H1 (cell line): ENCODE results near the gene LYPD6B. TPM values are rescaled to one million over a fixed set of nuclear protein-coding genes. Genes with fewer than 3 reads are reported as not detected.

Experiments
- CTCF ChIA-PET: fragments of 300-600 bp; sonication (Branson Sonifier 250); formaldehyde crosslinking; loops from one replicate; lab custom pipeline; 2021; ENCODE audit not compliant: partially characterized antibody; lab: Charles Lee
- POLR2A ChIA-PET: fragments of 300-600 bp; sonication (Branson Sonifier 250); formaldehyde crosslinking; loops from one replicate; lab custom pipeline; 2021; ENCODE audit warnings: inconsistent platforms; ENCODE audit not compliant: partially characterized antibody; lab: Charles Lee
- DNase-seq, 2 experiments: peaks; one replicate each; pipeline versions ENCODE4 v3.0.0 to v3.0.0-alpha.2; 2010 to 2022; ENCODE audit warnings: low spot score in 2 of 2, low read depth in 1 of 2, mixed read lengths in 1 of 2
- FAIRE-seq: peaks from 2 replicates; lab custom pipeline; 2011; peaks lifted over from hg19 to GRCh38; lab: Jason Lieb, UNC
- H2AFZ ChIP-seq: 2 replicates; pipeline ENCODE4 v1.8.1; 2012; ENCODE audit warnings: low read length, inconsistent platforms
- H2AK5ac ChIP-seq: 2 replicates; pipeline ENCODE4 v1.6.1; 2013; ENCODE audit warnings: low read depth, low read length
- H2BK120ac ChIP-seq: replicated peaks from 2 replicates; pipeline ENCODE3; 2013; ENCODE audit warnings: low read depth, low read length, inconsistent platforms
- H2BK12ac ChIP-seq: 2 replicates; pipeline ENCODE4 v1.6.1; 2013; ENCODE audit warnings: low read depth, low read length
- H2BK15ac ChIP-seq: 2 replicates; pipeline ENCODE4 v1.6.1; 2013; ENCODE audit warnings: low read length
- H2BK20ac ChIP-seq: 2 replicates; pipeline ENCODE4 v1.6.1; 2013; ENCODE audit warnings: low read length
- H2BK5ac ChIP-seq: 2 replicates; pipeline ENCODE4 v1.6.1; 2013; ENCODE audit warnings: low read depth, low read length
- H3K14ac ChIP-seq: 2 replicates; pipeline ENCODE4 v1.6.1; 2013; ENCODE audit warnings: inconsistent platforms; ENCODE audit not compliant: insufficient read length
- H3K18ac ChIP-seq: 2 replicates; pipeline ENCODE4 v1.6.1; 2013; ENCODE audit warnings: low read length; ENCODE audit errors: extremely low read depth
- H3K23ac ChIP-seq: 2 replicates; pipeline ENCODE4 v1.6.1; 2013; ENCODE audit warnings: inconsistent platforms; ENCODE audit not compliant: insufficient read length
- H3K23me2 ChIP-seq: 2 replicates; pipeline ENCODE4 v1.6.1; 2013; ENCODE audit warnings: low read depth, low read length
- H3K27ac ChIP-seq: 2 replicates; pipeline ENCODE4 v1.6.1; 2011; ENCODE audit warnings: low read depth, low read length, inconsistent platforms
- H3K27me3 ChIP-seq, 4 experiments: replicated peaks in 1 of 4; 1 replicate in 1 of 4; 2 replicates in 3 of 4; pipeline versions ENCODE4 v1.6.1 to v1.8.1; 2011 to 2013; ENCODE audit warnings: low read length in 3 of 4, mild to moderate bottlenecking in 3 of 4, inconsistent platforms in 2 of 4, mixed read lengths in 2 of 4, moderate library complexity in 1 of 4; ENCODE audit not compliant: control insufficient read depth in 3 of 4, insufficient read depth in 3 of 4; ENCODE audit errors: extremely low read depth in 1 of 4
- H3K36me3 ChIP-seq, 4 experiments: 2 replicates each; pipeline versions ENCODE4 v1.6.1 to v1.8.1; 2011 to 2013; ENCODE audit warnings: mild to moderate bottlenecking in 4 of 4, low read length in 3 of 4, moderate library complexity in 2 of 4, control low read depth in 1 of 4, inconsistent platforms in 1 of 4; ENCODE audit not compliant: insufficient read depth in 4 of 4, control insufficient read depth in 2 of 4
- H3K4ac ChIP-seq: replicated peaks from 2 replicates; pipeline ENCODE3; 2013; ENCODE audit warnings: low read length, low read depth, mixed read lengths, inconsistent platforms; ENCODE audit not compliant: insufficient read length
- H3K4me1 ChIP-seq, 4 experiments: replicated peaks in 1 of 4; 1 replicate in 1 of 4; 2 replicates in 3 of 4; pipeline versions ENCODE4 v1.6.1 to v1.8.1; 2011 to 2013; ENCODE audit warnings: low read length in 3 of 4, inconsistent platforms in 2 of 4, mixed read lengths in 1 of 4; ENCODE audit not compliant: insufficient read depth in 4 of 4, control insufficient read depth in 3 of 4
- H3K4me2 ChIP-seq, 2 experiments: 2 replicates each; pipeline versions ENCODE4 v1.6.1 to v1.8.1; 2011 to 2013; ENCODE audit warnings: low read depth in 2 of 2, low read length in 2 of 2, control low read depth in 1 of 2, inconsistent platforms in 1 of 2, mild to moderate bottlenecking in 1 of 2; ENCODE audit not compliant: insufficient read depth in 1 of 2
- H3K4me3 ChIP-seq, 4 experiments: fragments of 200-600, 300-600 bp in 1 of 4; sonication (generic), shearing (Covaris generic), sonication (Bioruptor Twin) in 1 of 4; 2 replicates each; pipeline versions ENCODE4 v1.5.1 to v1.8.1; 2011 to 2016; ENCODE audit warnings: low read length in 4 of 4, low read depth in 3 of 4, control low read depth in 2 of 4, inconsistent platforms in 2 of 4, mild to moderate bottlenecking in 2 of 4, mixed read lengths in 1 of 4, moderate library complexity in 1 of 4; ENCODE audit not compliant: insufficient read depth in 2 of 4; ENCODE audit errors: extremely low read depth in 1 of 4
- H3K56ac ChIP-seq: replicated peaks from 2 replicates; pipeline ENCODE3; 2013; ENCODE audit warnings: low read depth, mild to moderate bottlenecking, mixed read lengths, low read length, inconsistent platforms; ENCODE audit not compliant: insufficient read length
- H3K79me1 ChIP-seq: 2 replicates; pipeline ENCODE4 v1.6.1; 2013; ENCODE audit warnings: low read depth, low read length, control low read depth
- H3K79me2 ChIP-seq, 2 experiments: 2 replicates each; pipeline versions ENCODE4 v1.6.1 to v1.8.1; 2012 to 2013; ENCODE audit warnings: low read length in 2 of 2, mild to moderate bottlenecking in 2 of 2, inconsistent platforms in 1 of 2; ENCODE audit not compliant: insufficient read depth in 2 of 2, control insufficient read depth in 1 of 2
- H3K9ac ChIP-seq, 4 experiments: replicated peaks in 1 of 4; 1 replicate in 1 of 4; 2 replicates in 3 of 4; pipeline versions ENCODE4 v1.6.1 to v1.8.1; 2011 to 2013; ENCODE audit warnings: low read depth in 3 of 4, low read length in 3 of 4, control low read depth in 2 of 4, mild to moderate bottlenecking in 2 of 4, moderate library complexity in 2 of 4, inconsistent platforms in 1 of 4; ENCODE audit errors: extremely low read depth in 1 of 4
- H3K9me3 ChIP-seq, 2 experiments: 2 replicates each; pipeline versions ENCODE4 v1.6.1 to v1.8.1; 2012 to 2013; ENCODE audit warnings: mild to moderate bottlenecking in 2 of 2, moderate library complexity in 2 of 2, control low read depth in 1 of 2, inconsistent platforms in 1 of 2, low read depth in 1 of 2, low read length in 1 of 2, mixed read lengths in 1 of 2; ENCODE audit not compliant: insufficient read depth in 2 of 2
- H4K20me1 ChIP-seq, 2 experiments: replicated peaks in 1 of 2; 2 replicates each; pipeline versions ENCODE3 to v1.8.1; 2011 to 2013; ENCODE audit warnings: inconsistent platforms in 2 of 2, low read length in 2 of 2, mild to moderate bottlenecking in 1 of 2; ENCODE audit not compliant: insufficient read depth in 2 of 2, control insufficient read depth in 1 of 2
- H4K5ac ChIP-seq: 2 replicates; pipeline ENCODE4 v1.6.1; 2013; ENCODE audit warnings: low read length, low read depth, mixed read lengths, inconsistent platforms; ENCODE audit not compliant: insufficient read length
- H4K8ac ChIP-seq: 2 replicates; pipeline ENCODE4 v1.8.0; 2013; ENCODE audit warnings: mild to moderate bottlenecking, moderate library complexity, low read length, inconsistent platforms; ENCODE audit not compliant: insufficient read depth; ENCODE audit errors: extremely low read depth
- H4K91ac ChIP-seq: replicated peaks from 2 replicates; pipeline ENCODE3; 2013; ENCODE audit warnings: low read length, mixed read lengths, inconsistent platforms; ENCODE audit not compliant: insufficient read length
- CBX5 ChIP-seq: fragments of 300-800, 300-1000 bp; sonication (generic); IDR thresholded peaks from 2 replicates; pipeline ENCODE4 v1.7.1; 2016; ENCODE audit warnings: antibody characterized with exemption, low read length, low read depth
- EP300 ChIP-seq, 2 experiments: IDR thresholded peaks; 1 replicate in 1 of 2; 2 replicates in 1 of 2; pipeline ENCODE4 v1.6.1; 2011 to 2012; ENCODE audit warnings: low read depth in 2 of 2, low read length in 2 of 2, mild to moderate bottlenecking in 2 of 2, borderline replicate concordance in 1 of 2, inconsistent platforms in 1 of 2, moderate library complexity in 1 of 2
- FOSL1 ChIP-seq: IDR thresholded peaks from 2 replicates; pipeline ENCODE4 v1.6.1; 2011; ENCODE audit warnings: mild to moderate bottlenecking, low read depth, low read length, moderate library complexity; ENCODE audit not compliant: insufficient read depth
- HDAC2 ChIP-seq, 2 experiments: fragments of 300-600 bp in 1 of 2; sonication (generic) in 1 of 2; IDR thresholded peaks; 2 replicates each; pipeline ENCODE4 v1.6.1; 2011 to 2012; ENCODE audit warnings: low read depth in 2 of 2, low read length in 2 of 2, mild to moderate bottlenecking in 2 of 2, moderate library complexity in 2 of 2, borderline replicate concordance in 1 of 2, inconsistent platforms in 1 of 2
- HDAC6 ChIP-seq: IDR thresholded peaks from one replicate; pipeline ENCODE4 v1.7.1; 2012; ENCODE audit warnings: low read depth, mild to moderate bottlenecking, inconsistent platforms, low read length, moderate library complexity
- NRF1 ChIP-seq: IDR thresholded peaks from 2 replicates; pipeline ENCODE4 v1.6.1; 2011; ENCODE audit warnings: mild to moderate bottlenecking, low read depth, low read length, improper control_type of control experiment
- SAP30 ChIP-seq: fragments of 300-600 bp; sonication (generic); IDR thresholded peaks from 2 replicates; pipeline ENCODE4 v1.7.1; 2012; ENCODE audit warnings: low read length, moderate library complexity, mild to moderate bottlenecking, inconsistent platforms; ENCODE audit not compliant: insufficient read depth, insufficient replicate concordance
- SIN3A ChIP-seq, 2 experiments: IDR thresholded peaks in 1 of 2; conservative IDR thresholded peaks in 1 of 2; 2 replicates each; pipeline ENCODE4 v1.6.1; 2011 to 2012; ENCODE audit warnings: low read length in 2 of 2, improper control_type of control experiment in 1 of 2, low read depth in 1 of 2, mild to moderate bottlenecking in 1 of 2
- SRF ChIP-seq: IDR thresholded peaks from 2 replicates; pipeline ENCODE4 v1.6.1; 2011; ENCODE audit warnings: mild to moderate bottlenecking, low read depth, low read length, moderate library complexity
- TBP ChIP-seq: IDR thresholded peaks from 2 replicates; pipeline ENCODE4 v1.6.1; 2011; ENCODE audit warnings: low read depth, low read length, improper control_type of control experiment
- WGBS, 2 experiments: shearing (Covaris generic) in 1 of 2; methylation state at CpG; one replicate each; pipeline versions ENCODE4 v1.1.6 to v1.1.7; 2013 to 2015; ENCODE audit warnings: low lambda C conversion rate in 2 of 2, mixed read lengths in 2 of 2, inconsistent platforms in 1 of 2, low coverage in 1 of 2, missing lambda C conversion rate in 1 of 2; ENCODE audit not compliant: insufficient replicate concordance in 2 of 2, insufficient coverage in 1 of 2, insufficient read length in 1 of 2; ENCODE audit errors: extremely low coverage in 1 of 2, missing lambda C conversion rate in 1 of 2; 5-methylcytosine and 5-hydroxymethylcytosine counted together
- polyA plus RNA-seq, 7 experiments: library from polyadenylated mRNA; depleted of rRNA in 3 of 7; stranded (reverse) in 5 of 7; unstranded in 2 of 7; fragments of >200 nt in 5 of 7; fragments of 200-250 nt in 2 of 7; gene quantifications; 1 replicate in 5 of 7; 2 replicates in 1 of 7; 4 replicates in 1 of 7; pipeline versions ENCODE4 v1.2.1 to v1.2.3, GENCODE V29; 2011 to 2013; ENCODE audit warnings: missing spikeins in 2 of 7, mixed read lengths in 2 of 7
- total RNA-seq: library from RNA; stranded (reverse); fragmentation: NEBNext Ultra II Directional; extraction: Animal tissue kit (Norgen Biotek cat#: 25700); gene quantifications from 2 replicates; pipeline ENCODE4 v1.2.1, GENCODE V29; 2021
- TF ChIP-seq, protein P1 (sequence below): IDR thresholded peaks from 2 replicates; pipeline ENCODE4 v1.6.1; 2012; ENCODE audit warnings: low read length, inconsistent platforms

LYPD6B gene
- total and polyA plus RNA-seq, 2 of the 8 experiments (the other 6 are each of a cell fraction or from before 2014, with no cell fraction given), result 2.2 to 3.5 TPM

DNA sequence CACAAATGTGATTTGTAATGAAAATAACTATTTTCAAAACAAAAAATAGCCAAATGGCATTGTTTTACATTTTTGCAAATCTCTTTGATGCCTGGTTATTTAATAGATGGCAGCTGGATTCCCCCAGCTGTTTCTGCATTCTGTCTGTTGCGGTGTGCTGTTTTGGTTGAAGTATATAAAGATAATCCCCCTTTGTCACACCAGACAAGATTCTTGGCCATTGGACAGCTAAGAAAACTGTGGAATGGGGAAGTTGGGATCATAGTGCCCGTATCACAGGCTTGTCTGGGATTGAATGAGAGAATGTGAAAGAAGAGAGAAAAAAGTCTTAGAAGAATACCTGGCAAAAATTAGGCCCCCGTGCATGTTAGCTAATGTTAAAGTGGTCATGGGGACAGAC is 19.5 kb upstream of the LYPD6B start:
- Histone ChIP-seq H4K8ac (no peak overlapping the region), H3K36me3 (peaks cover 2 to 16% (median 2%) of the 10 kb centered on the region in 4 experiments; a peak in 5 of 8 replicates), H3K23me2 (no peaks in the 10 kb centered on the region), H3K4me3 (no peak overlapping the region), H3K18ac (no peak overlapping the region), H3K56ac (no peak overlapping the region), H3K9me3 (no peaks in the 10 kb centered on the region), H3K4me2 (no peak overlapping the region), H4K91ac (no peak overlapping the region), H3K23ac (no peak overlapping the region), H3K79me1 (no peaks in the 10 kb centered on the region; the same call in 1 of the 2 replicates), H2AFZ (no peak overlapping the region), H2BK15ac (no peak overlapping the region), H3K4ac (no peak overlapping the region), H4K20me1 (no peaks in the 10 kb centered on the region), H2BK12ac (no peak overlapping the region), H2BK5ac (no peak overlapping the region), H3K4me1 (peaks cover 0 to 2% (median 1%) of the 10 kb centered on the region in 4 experiments; a peak in 1 of 7 replicates), H3K9ac (no peak overlapping the region), H3K14ac (no peak overlapping the region), H4K5ac (no peak overlapping the region), H3K27me3 (no peaks in the 10 kb centered on the region), H3K27ac (no peak overlapping the region), H2BK120ac (no peak overlapping the region), H2AK5ac (no peak overlapping the region), H3K79me2 (no peaks in the 10 kb centered on the region), H2BK20ac (no peak overlapping the region)
- DNase-seq (no peak), FAIRE-seq (no peak)
- 88% methylated on average over 3 of the region's 3 CpGs; no CpG with 5 or more reads in 1 of the 2 experiments for WGBS, 2 experiments
- CTCF ChIA-PET, result interaction anchor here (0.6 to 14.6 kb wide), 16 partner anchors 12 to 542 kb away, joined by 3 to 277 read pairs (median 4); partner anchors contain the start of gene LYPD6B
- POLR2A ChIA-PET, result no interaction called here
- no peak for TF ChIP-seq SAP30
- no peak for TF ChIP-seq EP300 (IDR thresholded peaks at IDR 0.05; ENCODE audit: borderline replicate concordance in 1 of 2, low read depth in 2 of 2, low read length in 2 of 2)
- TF ChIP-seq, protein P1, sequence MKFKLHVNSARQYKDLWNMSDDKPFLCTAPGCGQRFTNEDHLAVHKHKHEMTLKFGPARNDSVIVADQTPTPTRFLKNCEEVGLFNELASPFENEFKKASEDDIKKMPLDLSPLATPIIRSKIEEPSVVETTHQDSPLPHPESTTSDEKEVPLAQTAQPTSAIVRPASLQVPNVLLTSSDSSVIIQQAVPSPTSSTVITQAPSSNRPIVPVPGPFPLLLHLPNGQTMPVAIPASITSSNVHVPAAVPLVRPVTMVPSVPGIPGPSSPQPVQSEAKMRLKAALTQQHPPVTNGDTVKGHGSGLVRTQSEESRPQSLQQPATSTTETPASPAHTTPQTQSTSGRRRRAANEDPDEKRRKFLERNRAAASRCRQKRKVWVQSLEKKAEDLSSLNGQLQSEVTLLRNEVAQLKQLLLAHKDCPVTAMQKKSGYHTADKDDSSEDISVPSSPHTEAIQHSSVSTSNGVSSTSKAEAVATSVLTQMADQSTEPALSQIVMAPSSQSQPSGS, result no peak
- TF ChIP-seq TBP, result no peak
- no peak for TF ChIP-seq HDAC6
- TF ChIP-seq SRF, result no peak
- TF ChIP-seq HDAC2 (IDR thresholded peaks at IDR 0.05; ENCODE audit: borderline replicate concordance in 1 of 2, low read depth in 2 of 2, low read length in 2 of 2), result no peak
- no peak for TF ChIP-seq NRF1
- TF ChIP-seq SIN3A (conservative IDR thresholded peaks at IDR 0.05 in 1 of 2, IDR thresholded peaks at IDR 0.05 in 1 of 2; ENCODE audit: low read depth in 1 of 2, low read length in 2 of 2), result no peak
- TF ChIP-seq FOSL1, result no peak
- TF ChIP-seq CBX5, result no peak
